ENCODE results near the gene LRRC43. TPM values are rescaled to one million over a fixed set of nuclear protein-coding genes. Genes with fewer than 3 reads are reported as not detected.

The LRRC43 gene
- total RNA-seq, 1 donor from 2014 or later: not detected

GRCh38 chr12:122138181-122138580, 44.7 kb upstream of the LRRC43 start:
- TF ChIP-seq CTCF (IDR thresholded peaks at IDR 0.05): no peak
- intact Hi-C loops (cut with DNase I): no loop called here
- H3K27me3 ChIP-seq: no peaks in the 10 kb centered on the region
- no peak overlapping the region for H3K4me3 ChIP-seq
- H3K36me3 ChIP-seq: peaks cover 63 to 81% of the 10 kb centered on the region in 2 donors
- no peaks in the 10 kb centered on the region for H3K9me3 ChIP-seq
- no peak for DNase-seq (ENCODE audit: low spot score in 2 of 2)
- H3K27ac ChIP-seq: no peak overlapping the region
- H3K4me1 ChIP-seq: no peaks in the 10 kb centered on the region

GRCh38 chr12:122138616-122139015, 44.3 kb upstream of the LRRC43 start:
- no peak for TF ChIP-seq CTCF (IDR thresholded peaks at IDR 0.05)
- no peak for DNase-seq (ENCODE audit: low spot score in 2 of 2)
- H3K9me3 ChIP-seq: no peaks in the 10 kb centered on the region
- H3K4me3 ChIP-seq: no peak overlapping the region
- H3K36me3 ChIP-seq: peaks cover 62 to 81% of the 10 kb centered on the region in 2 donors
- no peak overlapping the region for H3K27ac ChIP-seq
- no peaks in the 10 kb centered on the region for H3K4me1 ChIP-seq
- H3K27me3 ChIP-seq: no peaks in the 10 kb centered on the region
- intact Hi-C loops (cut with DNase I): no loop called here

GRCh38 chr12:122139266-122139665, 43.7 kb upstream of the LRRC43 start:
- intact Hi-C loops (cut with DNase I): no loop called here

GRCh38 chr12:122139941-122140340, 43.0 kb upstream of the LRRC43 start:
- intact Hi-C loops (cut with DNase I): no loop called here
- Histone ChIP-seq H3K36me3 (peaks cover 54 to 79% of the 10 kb centered on the region in 2 donors), H3K27me3 (no peaks in the 10 kb centered on the region), H3K4me3 (no peak overlapping the region), H3K27ac (no peak overlapping the region), H3K4me1 (no peaks in the 10 kb centered on the region), H3K9me3 (no peaks in the 10 kb centered on the region)
- no peak for DNase-seq (ENCODE audit: low spot score in 2 of 2)
- no peak for TF ChIP-seq CTCF (IDR thresholded peaks at IDR 0.05)

More at GRCh38 chr12:122139266-122139665, 43.7 kb upstream of the LRRC43 start:
- TF ChIP-seq CTCF (IDR thresholded peaks at IDR 0.05): no peak
- no peaks in the 10 kb centered on the region for H3K9me3 ChIP-seq
- H3K27me3 ChIP-seq: no peaks in the 10 kb centered on the region
- no peak overlapping the region for H3K27ac ChIP-seq
- no peak overlapping the region for H3K4me3 ChIP-seq
- no peaks in the 10 kb centered on the region for H3K4me1 ChIP-seq
- no peak for DNase-seq (ENCODE audit: low spot score in 2 of 2)
- peaks cover 56 to 83% of the 10 kb centered on the region in 2 donors for H3K36me3 ChIP-seq

- Histone ChIP-seq H3K36me3 (peaks cover 46 to 72% of the 10 kb centered on the region in 2 donors), H3K27me3 (no peaks in the 10 kb centered on the region), H3K27ac (no peak overlapping the region), H3K9me3 (no peaks in the 10 kb centered on the region), H3K4me3 (no peak overlapping the region), H3K4me1 (no peaks in the 10 kb centered on the region)
- DNase-seq (ENCODE audit: low spot score in 2 of 2): no peak
- intact Hi-C loops (cut with DNase I): no loop called here
- TF ChIP-seq CTCF (IDR thresholded peaks at IDR 0.05): no peak
Measured at GRCh38 chr12:122140467-122141257, 42.3 kb upstream of the LRRC43 start.

Measured in ascending aorta (tissue), 2 donors.